ENCODE results near the gene RHBDL2.
"Not testable (repeated sequence)": the region's sequence is repeated elsewhere in the genome, so short reads cannot be mapped to it uniquely, and the experiment has no call there.

Gene RHBDL2

GRCh38 chr1:38941527-38942019 is at the start of gene RHBDL2:
Gene RHBDL2 (minus strand): TSS chr1:38941830. CDS start chr1:38919212, 22,618 bp downstream.
- FAIRE-seq: no peak

- no peak for FAIRE-seq
These were observed 49.4 kb upstream of the RHBDL2 start, which contains the start of gene AKIRIN1 for GRCh38 chr1:38990738-38991637. Gene AKIRIN1 (plus strand): TSS chr1:38991276. CDS start chr1:38991381, 105 bp downstream.

DNA sequence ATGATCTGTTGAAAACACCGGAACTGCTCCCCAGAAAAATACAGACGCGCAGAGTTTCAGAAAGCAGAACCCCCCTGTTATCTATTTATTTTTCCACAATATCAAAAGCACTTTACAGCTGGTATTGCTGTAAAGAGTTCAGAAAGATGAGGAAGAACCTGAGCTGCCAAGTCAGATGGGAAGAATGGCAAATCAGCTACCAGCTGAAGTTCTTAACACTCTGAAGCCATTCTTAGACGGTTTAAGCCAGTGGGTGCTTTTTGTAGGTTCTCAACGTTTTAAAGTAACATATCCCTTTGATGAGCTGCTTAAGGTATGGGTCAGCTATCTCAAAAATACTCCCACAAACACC is 48.7 kb upstream of the RHBDL2 start:
- no peak for FAIRE-seq

DNA sequence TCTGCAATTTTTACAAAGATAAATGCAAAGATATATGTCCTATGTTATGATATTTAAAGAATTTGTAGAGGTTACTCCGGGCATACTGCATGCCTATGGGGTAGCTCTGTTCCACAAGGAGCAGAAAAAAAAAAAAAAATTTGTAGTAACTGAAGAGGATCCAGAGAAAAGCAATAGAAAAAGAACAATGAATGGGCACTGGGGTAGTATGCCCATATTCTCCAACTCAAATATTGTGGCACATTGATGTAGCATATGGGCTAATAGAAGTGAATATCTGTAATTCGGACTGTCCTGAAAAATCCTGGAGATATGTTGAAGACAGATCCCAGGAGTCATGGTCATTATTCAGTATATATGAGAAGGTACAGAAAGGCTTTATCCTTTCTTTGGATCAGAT is 48.3 kb upstream of the RHBDL2 start:
- FAIRE-seq: no peak

DNA sequence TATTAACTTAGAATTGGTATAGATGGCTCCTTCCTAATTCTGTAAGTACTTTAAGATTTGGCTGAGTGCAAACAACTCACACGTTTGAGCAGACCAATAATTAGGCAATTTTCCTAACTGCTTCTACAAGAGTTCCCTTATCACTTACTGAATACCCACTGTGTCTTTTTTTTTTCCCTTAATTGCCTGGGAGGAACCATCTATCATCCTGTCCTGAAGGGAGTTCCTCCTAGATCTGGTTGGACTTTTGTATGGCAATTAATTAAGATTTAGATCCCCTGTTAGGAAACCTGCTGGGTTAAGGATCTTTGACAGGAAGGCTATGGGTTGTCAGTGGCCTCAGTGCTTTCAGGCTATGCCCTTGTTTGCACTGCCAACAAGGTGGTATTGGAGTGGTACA is 37.8 kb upstream of the RHBDL2 start:
- FAIRE-seq: not testable (repeated sequence)

GRCh38 chr1:38978245-38978542 is 36.6 kb upstream of the RHBDL2 start:
- FAIRE-seq: not testable (repeated sequence)

DNA sequence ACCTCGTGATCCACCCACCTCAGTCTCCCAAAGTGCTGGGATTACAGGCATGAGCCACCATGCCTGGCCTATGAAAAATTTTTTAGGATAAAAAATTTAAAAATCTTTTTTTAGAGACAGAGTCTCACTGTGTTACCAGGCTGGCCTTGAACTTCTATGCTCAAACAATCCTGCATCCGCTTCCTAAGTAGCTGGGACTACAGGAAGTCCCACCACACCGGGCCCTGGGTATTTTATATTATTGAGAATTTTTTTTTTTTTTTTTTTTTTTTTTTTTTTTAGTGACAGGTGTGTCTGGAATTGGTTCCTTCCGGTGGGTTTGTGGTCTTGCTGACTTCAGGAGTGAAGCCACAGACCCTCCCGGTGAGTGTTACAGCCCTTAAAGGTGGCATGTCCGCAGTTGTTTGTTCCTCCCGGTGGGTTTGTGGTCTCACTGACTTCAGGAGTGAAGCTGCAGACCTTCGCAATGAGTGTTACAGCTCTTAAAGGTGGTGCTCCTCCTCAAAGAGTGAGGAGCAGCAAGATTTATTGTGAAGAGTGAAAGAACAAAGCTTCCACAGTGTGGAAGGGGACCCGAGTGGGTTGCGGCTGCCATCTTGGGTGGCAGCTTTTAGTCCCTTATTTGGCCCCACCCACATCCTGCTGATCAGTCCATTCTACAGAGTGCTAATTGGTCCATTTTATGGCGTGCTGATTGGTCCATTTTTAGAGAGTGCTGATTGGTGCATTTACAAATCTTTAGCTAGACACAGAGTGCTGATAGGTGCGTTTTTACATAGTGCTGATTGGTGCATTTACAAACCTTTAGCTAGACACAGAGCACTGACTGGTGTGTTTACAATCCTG is 36.0 kb upstream of the RHBDL2 start:
- not testable (repeated sequence) for FAIRE-seq

DNA sequence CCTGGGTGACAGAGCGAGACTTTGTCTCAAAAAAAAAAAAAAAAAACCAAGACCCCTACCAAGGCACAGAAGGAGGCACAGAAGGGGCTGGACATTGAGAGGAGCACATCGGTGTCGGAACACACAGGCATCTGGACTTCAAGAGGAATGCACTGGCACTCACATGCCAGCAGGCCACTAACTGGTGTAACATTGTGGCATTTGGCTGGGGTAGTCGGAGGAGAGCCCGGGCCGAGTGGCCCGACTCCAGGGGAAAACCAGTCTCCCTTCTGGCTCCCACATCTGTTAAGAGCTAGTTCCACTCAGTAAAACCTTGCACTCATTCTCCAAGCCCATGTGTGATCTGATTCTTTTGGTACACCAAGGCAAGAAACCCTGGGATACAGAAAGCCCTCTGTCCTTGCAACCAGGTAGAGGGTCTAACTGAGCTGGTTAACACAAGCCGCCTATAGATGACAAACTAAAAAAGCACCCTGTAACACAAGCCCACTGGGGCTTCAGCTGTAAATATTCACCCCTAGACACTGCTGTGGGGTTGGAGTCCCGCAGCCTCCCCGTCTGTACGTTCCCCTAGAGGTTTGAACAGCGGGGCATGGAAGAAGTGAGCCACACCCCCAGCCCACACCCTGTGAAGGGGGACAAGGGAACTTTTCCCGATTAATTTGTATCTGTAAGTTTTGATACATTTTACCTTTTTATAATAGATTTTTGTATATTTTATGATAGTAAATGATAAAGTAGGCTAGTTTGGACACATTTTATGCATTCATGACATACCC is 32.2 kb upstream of the RHBDL2 start:
- FAIRE-seq: no peak

- not testable (repeated sequence) for FAIRE-seq
These were observed 31.5 kb upstream of the RHBDL2 start for GRCh38 chr1:38973145-38973544.

DNA sequence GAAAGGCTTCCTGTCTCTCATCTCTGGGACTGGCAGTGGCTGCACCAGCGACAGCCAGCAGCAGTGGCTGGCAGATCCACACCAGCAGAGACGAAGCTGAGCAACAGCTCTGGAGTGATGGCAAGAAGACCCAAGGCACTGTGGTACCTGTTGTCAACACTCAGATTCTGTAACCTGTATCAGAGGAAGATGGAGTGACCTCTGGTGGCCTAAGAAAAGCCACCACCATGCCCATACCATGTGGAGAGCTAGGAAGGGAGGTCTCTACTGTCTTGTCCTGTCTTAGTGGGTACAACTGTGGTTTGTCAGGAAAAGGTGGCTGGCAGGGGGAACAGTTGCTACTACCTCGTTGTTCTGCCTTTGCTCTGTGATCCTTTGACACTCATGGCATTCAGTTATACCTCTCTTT is 22.5 kb upstream of the RHBDL2 start:
- no peak for FAIRE-seq

DNA sequence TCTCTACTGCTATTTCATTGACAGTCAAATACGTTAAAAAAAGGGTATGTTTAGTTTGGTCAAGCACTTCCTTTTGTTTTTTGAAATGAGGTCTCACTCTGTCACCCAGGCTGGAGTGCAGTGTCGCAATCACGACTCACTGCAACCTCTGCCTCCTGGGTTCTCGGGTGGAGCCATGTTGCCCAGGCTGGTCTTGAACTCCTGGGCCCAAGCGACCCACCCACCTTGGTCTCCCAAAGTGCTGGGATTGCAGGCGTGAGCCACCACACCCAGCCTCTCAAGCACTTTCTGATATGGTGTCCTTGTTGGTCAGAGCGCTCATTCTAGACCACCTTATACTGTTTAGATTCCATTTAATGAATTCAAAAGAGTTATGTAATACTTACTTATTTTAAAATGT is 20.9 kb upstream of the RHBDL2 start:
- FAIRE-seq: no peak

GRCh38 chr1:38962113-38962512 is 20.5 kb upstream of the RHBDL2 start:
- FAIRE-seq: no peak

DNA sequence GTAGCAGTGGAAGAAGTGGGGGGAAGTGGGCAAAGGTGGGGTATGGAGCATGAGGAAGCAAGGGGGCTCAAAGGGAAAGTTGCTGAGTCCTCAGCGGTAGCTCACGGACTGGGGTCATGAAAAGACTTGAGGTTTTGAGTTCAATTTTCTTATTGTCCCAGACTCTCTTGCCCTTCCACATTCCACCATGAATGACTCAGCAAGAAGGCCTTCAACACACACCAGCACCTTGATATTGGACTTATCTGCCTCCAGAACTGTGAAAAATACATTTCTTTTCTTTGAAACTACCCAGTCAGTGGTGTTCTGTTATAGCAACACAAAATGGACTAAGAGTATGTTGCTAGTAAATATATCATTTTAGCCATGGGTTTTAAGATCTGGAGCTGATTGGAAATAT is 17.3 kb upstream of the RHBDL2 start:
- no peak for FAIRE-seq

DNA sequence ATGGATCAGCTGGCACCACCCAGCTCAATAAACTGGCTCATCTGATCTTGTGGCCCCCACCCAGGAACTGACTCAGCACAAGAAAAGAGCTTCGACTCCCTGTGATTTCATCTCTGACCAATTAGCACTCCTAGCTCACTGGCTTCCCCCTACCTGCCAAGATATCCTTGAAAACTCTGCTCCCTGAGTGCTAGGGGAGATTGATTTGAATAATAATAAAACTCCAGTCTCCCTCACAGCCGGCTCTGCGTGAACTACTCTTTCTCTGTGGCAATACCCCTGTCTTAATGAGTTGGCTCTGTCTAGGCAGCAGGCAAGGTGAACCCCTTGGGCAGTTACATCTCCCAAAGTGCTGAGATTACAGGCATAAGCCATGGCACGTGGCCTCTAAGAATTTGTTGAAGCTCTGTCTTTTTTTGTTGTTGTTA is 11.8 kb upstream of the RHBDL2 start:
- FAIRE-seq: no peak

DNA sequence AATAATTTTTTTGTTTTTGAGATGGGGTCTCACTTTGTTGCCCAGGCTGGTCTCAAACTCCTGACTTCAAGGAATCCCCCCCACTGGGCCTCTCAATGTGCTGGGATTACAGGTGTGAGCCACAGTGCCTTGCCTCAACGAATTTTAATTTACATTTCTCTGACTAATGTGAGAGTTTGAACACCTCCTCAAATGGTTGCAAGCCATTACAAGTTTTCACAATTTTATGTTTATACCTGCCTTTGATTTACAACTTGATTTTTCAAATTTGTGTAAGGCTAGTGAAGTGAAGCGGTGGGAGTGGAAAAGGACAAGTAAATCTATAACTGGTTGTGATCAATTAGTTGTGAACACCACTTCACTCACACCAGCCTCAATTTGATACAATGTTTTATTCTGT is 8.9 kb upstream of the RHBDL2 start:
- FAIRE-seq: no peak

GRCh38 chr1:38944547-38944946 is 2.9 kb upstream of the RHBDL2 start:
- no peak for FAIRE-seq

DNA sequence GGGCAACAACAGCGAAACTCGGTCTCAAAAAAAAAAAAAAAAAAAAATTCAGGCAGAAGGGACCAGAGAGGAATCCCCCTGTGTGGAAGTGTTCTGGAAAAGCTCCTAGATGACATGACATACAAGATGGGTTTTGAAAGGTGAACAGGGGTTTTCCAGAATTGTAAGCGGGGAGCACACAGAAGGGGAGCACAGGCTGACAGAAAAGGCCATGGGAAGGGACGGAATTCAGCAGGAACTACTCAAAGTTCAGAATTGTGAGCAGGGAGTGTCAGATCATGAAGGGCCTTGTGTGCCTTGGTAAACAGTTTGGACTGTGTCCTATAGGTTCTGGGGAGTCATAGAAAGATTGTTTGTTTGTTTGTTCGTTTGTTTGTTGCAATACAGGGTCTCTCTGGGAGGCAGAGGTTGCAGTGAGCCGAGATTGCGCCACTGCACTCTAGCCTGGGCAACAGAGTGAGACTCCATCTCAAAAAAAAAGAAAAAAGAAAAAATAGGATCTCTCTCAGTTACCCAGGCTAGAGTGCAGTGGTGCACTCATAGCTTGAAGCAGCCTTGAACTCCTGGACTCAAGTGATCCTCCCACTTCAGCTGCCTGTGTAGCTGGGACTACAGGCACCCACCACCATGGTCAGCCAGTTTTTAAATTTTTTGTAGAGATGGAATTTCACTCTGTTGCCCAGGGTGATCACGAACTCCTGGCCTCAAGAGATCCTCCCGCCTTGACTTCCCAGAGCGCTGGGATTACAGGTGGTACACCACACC is 1.2 kb upstream of the RHBDL2 start:
- no peak for FAIRE-seq

- no peak for FAIRE-seq
These were observed 537 bp downstream of the RHBDL2 start for GRCh38 chr1:38941093-38941492.

DNA sequence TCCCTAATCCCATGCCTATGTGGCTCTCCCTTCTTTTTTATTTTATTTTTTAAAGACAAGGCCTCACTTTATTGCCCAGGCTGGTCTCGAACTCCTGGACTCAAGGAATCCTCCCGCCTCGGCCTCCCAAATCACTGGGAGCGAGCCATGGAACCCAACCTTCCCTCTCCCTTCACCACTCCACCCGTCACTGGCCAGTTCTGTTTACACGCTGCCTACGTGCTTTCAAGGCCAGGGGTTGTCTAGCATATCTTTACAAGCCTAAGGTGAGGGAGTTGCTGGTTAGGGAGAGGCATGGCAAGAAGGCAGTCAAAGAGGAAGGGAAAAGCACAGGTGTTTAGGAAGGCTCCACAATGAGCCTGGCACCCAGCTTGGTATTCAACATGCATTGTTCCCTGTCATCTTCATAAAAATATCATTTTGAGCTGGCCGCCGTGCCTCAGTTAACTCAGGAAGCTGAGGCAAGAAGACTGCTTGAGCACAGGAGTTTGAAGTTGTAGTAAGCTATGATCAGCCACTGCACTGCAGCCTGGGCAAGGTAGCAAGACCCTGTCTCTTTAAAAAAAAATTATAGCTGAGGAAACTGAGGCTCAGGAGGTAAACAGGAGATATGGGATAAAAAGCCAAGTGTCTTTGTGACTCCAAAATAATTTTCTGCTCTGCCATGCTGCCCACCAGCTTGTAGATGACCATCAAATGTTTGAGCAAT is 1.1 kb downstream of the RHBDL2 start:
- FAIRE-seq: no peak

GRCh38 chr1:38938722-38939260 is 2.8 kb downstream of the RHBDL2 start:
- FAIRE-seq: no peak

GRCh38 chr1:38932571-38932970 is 9.1 kb downstream of the RHBDL2 start:
- FAIRE-seq: no peak

Data from G401.6 (cell line).